ENCODE data around the gene CEACAM3.

The CEACAM3 gene

DNA sequence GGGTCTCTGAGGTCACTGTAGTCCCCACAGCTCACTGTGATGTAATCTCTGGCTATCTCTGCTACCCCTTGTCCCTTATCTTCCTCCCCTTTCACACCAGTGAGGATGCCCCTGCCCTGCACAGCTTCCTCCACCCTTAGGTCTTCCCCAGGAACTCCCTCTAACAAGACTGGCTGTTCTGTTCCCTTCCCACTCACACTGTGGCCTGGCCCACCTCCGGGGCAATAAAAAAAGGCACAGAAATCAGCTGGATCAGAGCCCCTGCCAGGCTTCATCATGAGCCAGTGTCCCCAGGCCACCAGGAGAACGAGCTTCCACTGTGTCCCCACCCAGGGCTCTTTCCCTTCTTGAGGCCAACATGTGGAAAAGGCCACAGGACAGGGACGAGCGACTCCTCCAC, 4.6 kb downstream of the CEACAM3 start:
- Histone ChIP-seq H3K4me1 (ENCODE audit: low read length) (peaks cover 13% of the 10 kb centered on the region), H4K20me1 (ENCODE audit: insufficient read depth, low read length) (no peaks in the 10 kb centered on the region), H3K9ac (ENCODE audit: low read length) (no peak overlapping the region)

DNA sequence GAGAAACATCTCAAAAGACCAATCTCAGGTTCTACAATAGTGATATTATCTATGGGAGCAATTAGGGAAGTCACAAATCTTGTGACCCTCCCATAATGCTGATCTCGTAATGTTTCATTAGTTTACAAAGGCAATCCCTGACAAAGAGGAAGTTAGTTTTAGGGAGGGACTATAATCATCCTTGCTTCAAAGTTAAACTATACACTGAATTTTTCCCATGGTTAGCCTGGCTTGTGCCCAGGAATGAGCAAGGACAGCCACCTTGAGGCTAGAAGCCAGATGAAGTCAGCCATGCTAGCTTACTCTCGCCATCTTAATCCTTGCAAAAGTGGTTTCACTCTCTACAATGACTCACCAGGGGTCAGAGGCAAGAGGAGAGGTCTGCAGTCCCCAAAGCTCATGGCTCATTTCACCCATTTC, 5.4 kb downstream of the CEACAM3 start:
- Histone ChIP-seq H3K9me3 (ENCODE audit: insufficient read depth, low read length) (no peaks in the 10 kb centered on the region), H3K4me2 (ENCODE audit: low read length) (peak overlapping the region; percentile 9; the same call in 1 of the 2 replicates), H3K79me2 (ENCODE audit: low read length) (no peaks in the 10 kb centered on the region), H3K4me3 (ENCODE audit: low read length) (no peak overlapping the region), H3K27me3 (ENCODE audit: low read depth, low read length) (peaks cover under 1% of the 10 kb centered on the region; the same call in 1 of the 2 replicates), H3K36me3 (replicated peaks; ENCODE audit: low read depth, low read length) (no peaks in the 10 kb centered on the region), H3K4me1 (ENCODE audit: low read length) (peaks cover 13% of the 10 kb centered on the region), H4K20me1 (ENCODE audit: insufficient read depth, low read length) (no peaks in the 10 kb centered on the region), H3K9ac (ENCODE audit: low read length) (no peak overlapping the region), H2AFZ (ENCODE audit: low read depth, low read length) (peak overlapping the region; percentile 37; the same call in 1 of the 2 replicates), H3K27ac (ENCODE audit: low read length) (no peak overlapping the region)
- TF ChIP-seq EZH2phosphoT487 (IDR thresholded peaks at IDR 0.05; ENCODE audit: low read depth), result no peak
- TF ChIP-seq, protein P1, sequence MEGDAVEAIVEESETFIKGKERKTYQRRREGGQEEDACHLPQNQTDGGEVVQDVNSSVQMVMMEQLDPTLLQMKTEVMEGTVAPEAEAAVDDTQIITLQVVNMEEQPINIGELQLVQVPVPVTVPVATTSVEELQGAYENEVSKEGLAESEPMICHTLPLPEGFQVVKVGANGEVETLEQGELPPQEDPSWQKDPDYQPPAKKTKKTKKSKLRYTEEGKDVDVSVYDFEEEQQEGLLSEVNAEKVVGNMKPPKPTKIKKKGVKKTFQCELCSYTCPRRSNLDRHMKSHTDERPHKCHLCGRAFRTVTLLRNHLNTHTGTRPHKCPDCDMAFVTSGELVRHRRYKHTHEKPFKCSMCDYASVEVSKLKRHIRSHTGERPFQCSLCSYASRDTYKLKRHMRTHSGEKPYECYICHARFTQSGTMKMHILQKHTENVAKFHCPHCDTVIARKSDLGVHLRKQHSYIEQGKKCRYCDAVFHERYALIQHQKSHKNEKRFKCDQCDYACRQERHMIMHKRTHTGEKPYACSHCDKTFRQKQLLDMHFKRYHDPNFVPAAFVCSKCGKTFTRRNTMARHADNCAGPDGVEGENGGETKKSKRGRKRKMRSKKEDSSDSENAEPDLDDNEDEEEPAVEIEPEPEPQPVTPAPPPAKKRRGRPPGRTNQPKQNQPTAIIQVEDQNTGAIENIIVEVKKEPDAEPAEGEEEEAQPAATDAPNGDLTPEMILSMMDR (IDR thresholded peaks at IDR 0.05; ENCODE audit: low read depth, low read length), result no peak

More for the DNA sequence above, 4.6 kb downstream of the CEACAM3 start:
- Histone ChIP-seq H3K4me2 (ENCODE audit: low read length) (no peak overlapping the region), H3K27ac (ENCODE audit: low read length) (no peak overlapping the region), H2AFZ (ENCODE audit: low read depth, low read length) (no peak overlapping the region), H3K79me2 (ENCODE audit: low read length) (no peaks in the 10 kb centered on the region), H3K4me3 (ENCODE audit: low read length) (no peak overlapping the region), H3K36me3 (replicated peaks; ENCODE audit: low read depth, low read length) (no peaks in the 10 kb centered on the region), H3K27me3 (ENCODE audit: low read depth, low read length) (peaks cover 8% of the 10 kb centered on the region), H3K9me3 (ENCODE audit: insufficient read depth, low read length) (no peaks in the 10 kb centered on the region)
- TF ChIP-seq EZH2phosphoT487 (IDR thresholded peaks at IDR 0.05; ENCODE audit: low read depth), result no peak
- TF ChIP-seq, protein P1 (IDR thresholded peaks at IDR 0.05; ENCODE audit: low read depth, low read length), result no peak

DNA sequence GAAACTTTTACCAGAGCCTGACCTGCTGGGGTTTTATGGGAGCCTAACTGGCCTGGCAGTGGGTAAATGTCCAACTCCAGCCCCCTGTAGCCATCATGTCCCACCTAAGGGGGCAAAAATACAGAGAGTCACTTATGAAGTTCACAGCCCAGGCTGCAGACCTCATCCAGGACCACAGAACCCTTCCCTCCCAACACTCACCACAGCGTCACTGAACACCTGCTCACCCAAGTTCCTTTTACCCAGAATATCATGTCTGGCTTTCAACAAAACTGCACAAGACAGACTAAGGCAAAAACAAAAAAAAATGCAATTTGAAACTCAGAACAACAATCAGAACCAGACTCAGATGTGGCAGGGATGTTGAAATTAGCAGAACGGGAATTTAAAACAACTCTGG, 6.4 kb downstream of the CEACAM3 start:
- Histone ChIP-seq H3K27ac (ENCODE audit: low read length) (no peak overlapping the region), H3K4me2 (ENCODE audit: low read length) (no peak overlapping the region), H4K20me1 (ENCODE audit: insufficient read depth, low read length) (no peaks in the 10 kb centered on the region), H3K79me2 (ENCODE audit: low read length) (no peaks in the 10 kb centered on the region), H2AFZ (ENCODE audit: low read depth, low read length) (no peak overlapping the region), H3K4me1 (ENCODE audit: low read length) (peaks cover 13% of the 10 kb centered on the region), H3K27me3 (ENCODE audit: low read depth, low read length) (no peaks in the 10 kb centered on the region), H3K36me3 (replicated peaks; ENCODE audit: low read depth, low read length) (no peaks in the 10 kb centered on the region), H3K9ac (ENCODE audit: low read length) (no peak overlapping the region), H3K4me3 (ENCODE audit: low read length) (no peak overlapping the region), H3K9me3 (ENCODE audit: insufficient read depth, low read length) (no peaks in the 10 kb centered on the region)
- TF ChIP-seq, protein P1 (IDR thresholded peaks at IDR 0.05; ENCODE audit: low read depth, low read length), result no peak
- TF ChIP-seq EZH2phosphoT487 (IDR thresholded peaks at IDR 0.05; ENCODE audit: low read depth), result no peak

DNA sequence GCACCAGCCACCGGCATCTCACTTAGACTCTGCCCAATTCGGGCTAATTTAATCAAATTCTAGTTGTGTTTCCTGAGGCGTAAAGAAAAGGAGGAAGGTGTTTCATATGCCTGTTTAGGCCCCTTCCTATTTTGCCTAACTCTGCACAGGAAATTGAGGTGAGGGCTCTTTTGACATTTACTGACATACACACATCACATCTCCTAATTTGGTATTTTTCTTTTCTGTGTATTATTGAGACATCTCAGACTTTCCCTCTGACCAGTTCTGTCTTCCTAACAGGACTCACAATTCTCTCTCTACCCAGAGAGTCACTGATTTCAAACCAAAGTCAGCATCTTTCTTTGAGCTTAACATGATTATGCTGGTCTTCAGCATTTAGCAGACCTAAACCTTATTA, 7.9 kb downstream of the CEACAM3 start:
- H3K79me2 ChIP-seq (ENCODE audit: low read length), result no peaks in the 10 kb centered on the region
- no peak overlapping the region for H3K4me3 ChIP-seq (ENCODE audit: low read length)
- H3K27me3 ChIP-seq (ENCODE audit: low read depth, low read length), result no peaks in the 10 kb centered on the region
- no peaks in the 10 kb centered on the region for H3K9me3 ChIP-seq (ENCODE audit: insufficient read depth, low read length)
- H3K27ac ChIP-seq (ENCODE audit: low read length), result no peak overlapping the region
- no peak overlapping the region for H3K9ac ChIP-seq (ENCODE audit: low read length)
- H3K4me2 ChIP-seq (ENCODE audit: low read length), result no peak overlapping the region
- peaks cover 13% of the 10 kb centered on the region for H3K4me1 ChIP-seq (ENCODE audit: low read length)
- no peak for TF ChIP-seq EZH2phosphoT487 (IDR thresholded peaks at IDR 0.05; ENCODE audit: low read depth)
- TF ChIP-seq, protein P1 (IDR thresholded peaks at IDR 0.05; ENCODE audit: low read depth, low read length), result no peak
- no peaks in the 10 kb centered on the region for H4K20me1 ChIP-seq (ENCODE audit: insufficient read depth, low read length)
- H2AFZ ChIP-seq (ENCODE audit: low read depth, low read length), result no peak overlapping the region
- no peaks in the 10 kb centered on the region for H3K36me3 ChIP-seq (replicated peaks; ENCODE audit: low read depth, low read length)

Measured in OCI-LY3 (cell line).